SH-SY5Y (cell line): ENCODE measurements around the gene CELSR1.

Source experiments
- GATA2 ChIP-seq: IDR thresholded peaks from 2 replicates; pipeline ENCODE4 v1.6.1; 2011; ENCODE audit warnings: mild to moderate bottlenecking, low read depth, low read length
- GATA3 ChIP-seq: IDR thresholded peaks from 2 replicates; pipeline ENCODE4 v1.6.1; 2011; ENCODE audit warnings: low read depth, mild to moderate bottlenecking, low read length, moderate library complexity

DNA sequence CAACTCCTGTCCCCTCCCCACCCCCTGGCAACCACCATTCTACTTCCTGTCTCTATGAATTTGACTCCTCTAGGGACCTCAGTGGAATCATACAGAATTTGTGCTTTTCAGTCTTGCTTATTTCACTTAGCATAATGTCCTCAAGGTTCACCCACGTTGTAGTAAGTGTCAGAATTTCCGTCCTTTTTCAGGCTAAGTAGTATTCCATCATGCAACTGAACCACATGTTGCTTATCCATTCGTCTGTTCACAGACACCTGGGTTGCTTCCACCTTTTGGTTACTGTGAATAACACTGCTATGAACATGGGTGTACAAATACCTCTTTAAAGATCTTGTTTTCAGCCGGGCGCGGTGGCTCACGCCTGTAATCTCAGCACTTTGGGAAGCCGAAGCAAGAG, 16.5 kb downstream of the CELSR1 start:
- TF ChIP-seq GATA2 = no peak
- TF ChIP-seq GATA3 = no peak
